Stomach (tissue), 4 donors: ENCODE data around the gene ADAM12.

Source experiments
- POLR2A ChIP-seq, 4 donors: fragments of 450-650 bp; IDR thresholded peaks; one replicate each; pipeline ENCODE4 v1.6.1; 2016; ENCODE audit warnings: antibody characterized with exemption in 4 of 4, control low read depth in 2 of 4, mild to moderate bottlenecking in 1 of 4, moderate library complexity in 1 of 4
- POLR2AphosphoS5 ChIP-seq, 3 donors: sonication (generic); formaldehyde crosslinking; IDR thresholded peaks; one replicate each; pipeline ENCODE4 v1.6.1; 2016; ENCODE audit warnings: antibody characterized with exemption in 3 of 3
- TF ChIP-seq, protein P1 (sequence below), 7 experiments: fragments of 450-650 bp in 4 of 7; fragments of 200-600 bp in 3 of 7; sonication (generic) in 3 of 7; IDR thresholded peaks; one replicate each; pipeline ENCODE4 v1.5.1; 2016 to 2019; ENCODE audit warnings: antibody characterized with exemption in 7 of 7, control low read depth in 2 of 7, mild to moderate bottlenecking in 1 of 7

DNA sequence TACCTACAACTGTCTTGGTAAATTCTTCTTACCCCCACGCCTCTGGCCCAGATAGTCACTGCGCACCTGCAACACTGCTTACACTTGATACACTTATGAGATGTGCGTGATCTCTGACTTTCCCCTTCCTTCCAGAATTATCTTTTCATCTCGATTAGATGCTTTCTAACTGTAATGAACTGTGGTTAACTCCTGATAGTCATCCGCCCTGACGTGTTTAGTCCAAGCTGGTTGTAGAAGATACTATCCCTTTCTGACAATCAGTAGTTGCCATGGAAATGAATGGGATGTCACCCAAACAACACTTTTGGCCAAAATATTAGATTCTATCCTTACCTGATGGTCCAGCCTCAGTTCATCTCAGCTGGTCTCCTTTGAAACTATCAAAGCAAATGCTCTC lies 241.5 kb downstream of the ADAM12 start:
- TF ChIP-seq, protein P1, sequence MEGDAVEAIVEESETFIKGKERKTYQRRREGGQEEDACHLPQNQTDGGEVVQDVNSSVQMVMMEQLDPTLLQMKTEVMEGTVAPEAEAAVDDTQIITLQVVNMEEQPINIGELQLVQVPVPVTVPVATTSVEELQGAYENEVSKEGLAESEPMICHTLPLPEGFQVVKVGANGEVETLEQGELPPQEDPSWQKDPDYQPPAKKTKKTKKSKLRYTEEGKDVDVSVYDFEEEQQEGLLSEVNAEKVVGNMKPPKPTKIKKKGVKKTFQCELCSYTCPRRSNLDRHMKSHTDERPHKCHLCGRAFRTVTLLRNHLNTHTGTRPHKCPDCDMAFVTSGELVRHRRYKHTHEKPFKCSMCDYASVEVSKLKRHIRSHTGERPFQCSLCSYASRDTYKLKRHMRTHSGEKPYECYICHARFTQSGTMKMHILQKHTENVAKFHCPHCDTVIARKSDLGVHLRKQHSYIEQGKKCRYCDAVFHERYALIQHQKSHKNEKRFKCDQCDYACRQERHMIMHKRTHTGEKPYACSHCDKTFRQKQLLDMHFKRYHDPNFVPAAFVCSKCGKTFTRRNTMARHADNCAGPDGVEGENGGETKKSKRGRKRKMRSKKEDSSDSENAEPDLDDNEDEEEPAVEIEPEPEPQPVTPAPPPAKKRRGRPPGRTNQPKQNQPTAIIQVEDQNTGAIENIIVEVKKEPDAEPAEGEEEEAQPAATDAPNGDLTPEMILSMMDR (IDR thresholded peaks at IDR 0.05): no peak
- TF ChIP-seq POLR2AphosphoS5 (IDR thresholded peaks at IDR 0.05) (no peak), POLR2A (IDR thresholded peaks at IDR 0.05) (no peak)
